GM10248 (cell line): ENCODE measurements around the gene CLIC6.
"Not testable (repeated sequence)": the region's sequence is repeated elsewhere in the genome, so short reads cannot be mapped to it uniquely, and the experiment has no call there.

Experiments used
- CTCF ChIA-PET: fragments of 300-600 bp; sonication (Branson Sonifier 250); formaldehyde crosslinking; extraction: SDS; loops from one replicate; lab custom pipeline; 2021; ENCODE audit warnings: antibody characterized with exemption; lab: Yijun Ruan, JAX
- POLR2A ChIA-PET: fragments of 350-650 bp; sonication (Branson Sonifier 250); formaldehyde crosslinking; extraction: SDS; loops from one replicate; lab custom pipeline; 2020; ENCODE audit warnings: antibody characterized with exemption; lab: Yijun Ruan, JAX
- DNase-seq: peaks from one replicate; pipeline ENCODE4 v3.0.0; 2012; ENCODE audit errors: extremely low spot score
- CTCF ChIP-seq: IDR thresholded peaks from 2 replicates; pipeline ENCODE4 v1.5.1; 2012; ENCODE audit warnings: mild to moderate bottlenecking, low read depth; ENCODE audit errors: extremely low read depth, missing control alignments, control extremely low read depth

Gene CLIC6

GRCh38 chr21:34713621-34714020, 44.8 kb downstream of the CLIC6 start:
- POLR2A ChIA-PET, result no interaction called here
- CTCF ChIA-PET, result interaction anchor here (0.9 kb wide), 1 partner anchor 20 kb away, joined by 3 read pairs; no protein-coding TSS in a partner anchor
- TF ChIP-seq CTCF, result no peak
- DNase-seq, result no peak

- CTCF ChIA-PET, result no interaction called here
- POLR2A ChIA-PET, result no interaction called here
- TF ChIP-seq CTCF, result no peak
- DNase-seq, result peak; percentile 42
Measured at GRCh38 chr21:34715518-34715917, 46.7 kb downstream of the CLIC6 start.

GRCh38 chr21:34715985-34716596, 47.3 kb downstream of the CLIC6 start:
- no peak for TF ChIP-seq CTCF
- POLR2A ChIA-PET, result no interaction called here
- DNase-seq, result no peak
- CTCF ChIA-PET, result no interaction called here

- POLR2A ChIA-PET, DNase-seq: not testable (repeated sequence)
- CTCF ChIA-PET, result interaction anchor here (0.9 to 1.8 kb wide), 3 partner anchors 27 to 1296 kb away, joined by 3 to 7 read pairs (median 4); no protein-coding TSS in a partner anchor
Measured at GRCh38 chr21:34718529-34718928, 49.7 kb downstream of the CLIC6 start.

GRCh38 chr21:34722684-34723300, 54.0 kb downstream of the CLIC6 start:
- ChIA-PET CTCF (interaction anchor here (0.8 to 3.5 kb wide), 17 partner anchors 8 to 1312 kb away, joined by 3 to 33 read pairs (median 6); no protein-coding TSS in a partner anchor), POLR2A (no interaction called here)
- peak; percentile 58 for TF ChIP-seq CTCF
- DNase-seq, result peak; percentile 58

- CTCF ChIA-PET, result interaction anchor here (1.2 to 3.5 kb wide), 8 partner anchors 10 to 1311 kb away, joined by 3 to 33 read pairs (median 5); no protein-coding TSS in a partner anchor
- no peak for DNase-seq
- POLR2A ChIA-PET, result no interaction called here
- TF ChIP-seq CTCF, result no peak
Measured at GRCh38 chr21:34724131-34724856, 55.5 kb downstream of the CLIC6 start.

- ChIA-PET POLR2A (no interaction called here), CTCF (interaction anchor here (1.4 to 3.3 kb wide), 4 partner anchors 9 to 1115 kb away, joined by 3 to 10 read pairs (median 7); no protein-coding TSS in a partner anchor)
- DNase-seq, result no peak
- TF ChIP-seq CTCF, result no peak
Measured at GRCh38 chr21:34724857-34725195, 56.0 kb downstream of the CLIC6 start.
